ENCODE measurements around the gene NUDT4. TPM values are rescaled to one million over a fixed set of nuclear protein-coding genes. Genes with fewer than 3 reads are reported as not detected.

Gene NUDT4
- total and polyA plus RNA-seq, 2 of the 4 experiments (the other 2 are of a cell fraction), result 23.6 to 25.6 TPM

GRCh38 chr12:93448796-93449195, 71.1 kb downstream of the NUDT4 start:
- Histone ChIP-seq H2BK120ac (ENCODE audit: low read depth, low read length) (no peak overlapping the region), H3K18ac (ENCODE audit: low read depth, low read length) (no peak overlapping the region), H2BK20ac (ENCODE audit: low read depth, low read length) (no peak overlapping the region), H2AK9ac (replicated peaks; ENCODE audit: low read depth, low read length, poor library complexity) (no peak overlapping the region), H3K9me3 (ENCODE audit: control insufficient read depth, insufficient read depth, low read length) (no peaks in the 10 kb centered on the region), H3K27ac (ENCODE audit: insufficient read depth, low read length) (no peak overlapping the region), H2BK15ac (ENCODE audit: low read depth, low read length) (no peak overlapping the region), H3K9ac (ENCODE audit: low read depth, low read length) (no peak overlapping the region), H3K23ac (ENCODE audit: low read depth, low read length) (no peak overlapping the region), H3K56ac (ENCODE audit: extremely low read depth, insufficient read depth, low read length) (no peak overlapping the region), H3K9me1 (ENCODE audit: insufficient read depth, low read length) (peaks cover 1% of the 10 kb centered on the region; the same call in 1 of the 2 replicates), H3K4me1 (ENCODE audit: control insufficient read depth, insufficient read depth, low read length) (no peaks in the 10 kb centered on the region), H3K27me3 (ENCODE audit: control insufficient read depth, insufficient read depth, low read length) (no peaks in the 10 kb centered on the region), H4K8ac (ENCODE audit: low read depth in 2 of 2, low read length in 2 of 2) (no peak overlapping the region), H3K4me3 (ENCODE audit: insufficient read depth, low read depth, low read length) (no peak overlapping the region), H4K20me1 (ENCODE audit: insufficient read depth, low read length) (no peaks in the 10 kb centered on the region), H3K4me2 (ENCODE audit: low read depth, low read length) (no peak overlapping the region), H3K14ac (replicated peaks; ENCODE audit: low read depth, low read length) (no peak overlapping the region), H3K36me3 (ENCODE audit: control insufficient read depth, insufficient read depth, low read length) (no peaks in the 10 kb centered on the region), H3K4ac (ENCODE audit: low read depth, low read length) (no peak overlapping the region), H2AK5ac (ENCODE audit: low read depth, low read length) (no peak overlapping the region), H4K91ac (ENCODE audit: insufficient read depth, low read depth, low read length) (no peak overlapping the region), H3K79me1 (ENCODE audit: low read depth in 1 of 2, low read length in 2 of 2) (no peaks in the 10 kb centered on the region; a peak in 2 of 4 replicates), H2AFZ (replicated peaks; ENCODE audit: low read length, poor library complexity) (no peak overlapping the region), H4K5ac (ENCODE audit: low read depth, low read length) (no peak overlapping the region), H2BK5ac (ENCODE audit: low read depth, low read length, poor library complexity, severe bottlenecking) (no peak overlapping the region)
- no peak for ATAC-seq (ENCODE audit: low read depth)
- CTCF ChIA-PET, result interaction anchor here (1.1 kb wide), 1 partner anchor 12 kb away, joined by 3 read pairs; no protein-coding TSS in a partner anchor
- in situ Hi-C loops (cut with MboI; ENCODE audit: low sequenced_read_pairs), result no loop called here
- WGBS, 2 experiments (ENCODE audit: extremely low coverage in 2 of 2, insufficient read length in 1 of 2), result 75% methylated on average over 3 of the region's 5 CpGs; no CpG with 5 or more reads in 1 of the 2 experiments
- TF ChIP-seq BHLHE40 (IDR thresholded peaks at IDR 0.05; ENCODE audit: low read depth, low read length) (no peak), CTCF (conservative IDR thresholded peaks at IDR 0.05; ENCODE audit: low read depth, low read length) (no peak), FOS (IDR thresholded peaks at IDR 0.05; ENCODE audit: low read depth, low read length) (no peak), POLR2A (IDR thresholded peaks at IDR 0.05; ENCODE audit: low read depth, low read length) (no peak), SMC3 (IDR thresholded peaks at IDR 0.05; ENCODE audit: low read depth, low read length) (no peak), NFE2L2 (IDR thresholded peaks at IDR 0.05; ENCODE audit: low read depth, low read length) (no peak), ELK1 (IDR thresholded peaks at IDR 0.05; ENCODE audit: borderline replicate concordance, low read depth, low read length) (no peak), RFX5 (IDR thresholded peaks at IDR 0.05; ENCODE audit: low read depth, low read length) (no peak), RAD21 (IDR thresholded peaks at IDR 0.05; ENCODE audit: low read length) (no peak), CHD1 (IDR thresholded peaks at IDR 0.05; ENCODE audit: low read depth, low read length) (no peak), MXI1 (IDR thresholded peaks at IDR 0.05; ENCODE audit: borderline replicate concordance, low read depth, low read length) (no peak), MAZ (IDR thresholded peaks at IDR 0.05; ENCODE audit: borderline replicate concordance, low read depth, low read length) (no peak), USF2 (IDR thresholded peaks at IDR 0.05; ENCODE audit: low read depth, low read length) (no peak), CEBPB (IDR thresholded peaks at IDR 0.05; ENCODE audit: low read depth, low read length) (no peak), MAFK (IDR thresholded peaks at IDR 0.05; ENCODE audit: low read depth, low read length) (no peak), RCOR1 (IDR thresholded peaks at IDR 0.05; ENCODE audit: insufficient replicate concordance, low read length) (no peak)
- intact Hi-C loops (cut with micrococcal nuclease), result no loop called here
- dilution Hi-C loops (cut with HindIII; ENCODE audit: low sequenced_read_pairs, unreplicated experiment), result no loop called here
- no TSS peak for BruUV-seq (replicated peaks)
- no peak for DNase-seq
- POLR2A ChIA-PET (ENCODE audit: unreplicated experiment), result no interaction called here

Data from IMR-90 (cell line).